ENCODE measurements around the gene RGS12. TPM values are rescaled to one million over a fixed set of nuclear protein-coding genes. Genes with fewer than 3 reads are reported as not detected.

RGS12 gene
- total and polyA plus RNA-seq, 2 of the 13 experiments (the other 11 are each of a cell fraction or from before 2014, with no cell fraction given): 21.0 to 27.7 TPM

- TF ChIP-seq AGO2 (optimal IDR thresholded peaks at IDR 0.05; ENCODE audit: low read depth, low read length) (no peak), ZNF841 (CRISPR knock-in tag; IDR thresholded peaks at IDR 0.05; ENCODE audit: borderline replicate concordance) (no peak), ZNF205 (CRISPR knock-in tag; IDR thresholded peaks at IDR 0.05) (peak; percentile 67; the same call in 1 of the 2 replicates), HNF4G (IDR thresholded peaks at IDR 0.05; ENCODE audit: borderline replicate concordance, low read depth, low read length) (no peak; the same call in 1 of the 2 replicates), HNF4G (CRISPR knock-in tag; IDR thresholded peaks at IDR 0.05; ENCODE audit: borderline replicate concordance, low read depth) (no peak), HDAC1 (CRISPR knock-in tag; IDR thresholded peaks at IDR 0.05) (peak; percentile 61; the same call in 1 of the 2 replicates), ZNF891 (CRISPR knock-in tag; IDR thresholded peaks at IDR 0.05) (no peak), SAP130 (CRISPR knock-in tag; IDR thresholded peaks at IDR 0.05; ENCODE audit: low read depth) (peak; percentile 94), ZNF354B (CRISPR knock-in tag; IDR thresholded peaks at IDR 0.05) (no peak), POGZ (CRISPR knock-in tag; IDR thresholded peaks at IDR 0.05) (no peak), ZNF326 (CRISPR knock-in tag; IDR thresholded peaks at IDR 0.05; ENCODE audit: borderline replicate concordance) (no peak), MXD3 (CRISPR knock-in tag; IDR thresholded peaks at IDR 0.05) (peak; percentile 79), CAMTA2 (CRISPR knock-in tag; IDR thresholded peaks at IDR 0.05; ENCODE audit: borderline replicate concordance) (no peak), CREB1 (IDR thresholded peaks at IDR 0.05) (no peak), CREB1 (CRISPR knock-in tag; IDR thresholded peaks at IDR 0.05) (no peak), ATF6 (CRISPR knock-in tag; conservative IDR thresholded peaks at IDR 0.05) (no peak), ZFP37 (CRISPR knock-in tag; IDR thresholded peaks at IDR 0.05; ENCODE audit: borderline replicate concordance) (no peak), HOXA5 (CRISPR knock-in tag; IDR thresholded peaks at IDR 0.05) (no peak; the same call in 1 of the 2 replicates), PTBP1 (IDR thresholded peaks at IDR 0.05; ENCODE audit: low read depth, low read length, poor library complexity, severe bottlenecking) (peak; percentile 53), HMG20B (CRISPR knock-in tag; conservative IDR thresholded peaks at IDR 0.05) (no peak), HOXA7 (CRISPR knock-in tag; IDR thresholded peaks at IDR 0.05) (no peak), PHF5A (CRISPR knock-in tag; IDR thresholded peaks at IDR 0.05; ENCODE audit: low read depth, unreplicated experiment) (no peak), SMAD9 (CRISPR knock-in tag; IDR thresholded peaks at IDR 0.05) (no peak), ZMYM4 (CRISPR knock-in tag; IDR thresholded peaks at IDR 0.05) (0 out of 2 replicates have a peak, but pooled peaks have one; percentile 31), FOXA3 (CRISPR knock-in tag; IDR thresholded peaks at IDR 0.05) (no peak; the same call in 1 of the 2 replicates)
- TF ChIP-seq, protein P1, sequence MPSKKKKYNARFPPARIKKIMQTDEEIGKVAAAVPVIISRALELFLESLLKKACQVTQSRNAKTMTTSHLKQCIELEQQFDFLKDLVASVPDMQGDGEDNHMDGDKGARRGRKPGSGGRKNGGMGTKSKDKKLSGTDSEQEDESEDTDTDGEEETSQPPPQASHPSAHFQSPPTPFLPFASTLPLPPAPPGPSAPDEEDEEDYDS (CRISPR knock-in tag; IDR thresholded peaks at IDR 0.05): peak; percentile 66; the same call in 1 of the 2 replicates
These were observed 7.1 kb upstream of the RGS12 start (continued) for GRCh38 chr4:3285558-3286334.

All from HepG2 (cell line).